Measurements from ENCODE around the gene SERPINA5. TPM values are rescaled to one million over a fixed set of nuclear protein-coding genes. Genes with fewer than 3 reads are reported as not detected.

SERPINA5 gene
- total and polyA plus RNA-seq, 2 donors (not counting 1 experiment from before 2014, with no cell fraction given) = not detected

DNA sequence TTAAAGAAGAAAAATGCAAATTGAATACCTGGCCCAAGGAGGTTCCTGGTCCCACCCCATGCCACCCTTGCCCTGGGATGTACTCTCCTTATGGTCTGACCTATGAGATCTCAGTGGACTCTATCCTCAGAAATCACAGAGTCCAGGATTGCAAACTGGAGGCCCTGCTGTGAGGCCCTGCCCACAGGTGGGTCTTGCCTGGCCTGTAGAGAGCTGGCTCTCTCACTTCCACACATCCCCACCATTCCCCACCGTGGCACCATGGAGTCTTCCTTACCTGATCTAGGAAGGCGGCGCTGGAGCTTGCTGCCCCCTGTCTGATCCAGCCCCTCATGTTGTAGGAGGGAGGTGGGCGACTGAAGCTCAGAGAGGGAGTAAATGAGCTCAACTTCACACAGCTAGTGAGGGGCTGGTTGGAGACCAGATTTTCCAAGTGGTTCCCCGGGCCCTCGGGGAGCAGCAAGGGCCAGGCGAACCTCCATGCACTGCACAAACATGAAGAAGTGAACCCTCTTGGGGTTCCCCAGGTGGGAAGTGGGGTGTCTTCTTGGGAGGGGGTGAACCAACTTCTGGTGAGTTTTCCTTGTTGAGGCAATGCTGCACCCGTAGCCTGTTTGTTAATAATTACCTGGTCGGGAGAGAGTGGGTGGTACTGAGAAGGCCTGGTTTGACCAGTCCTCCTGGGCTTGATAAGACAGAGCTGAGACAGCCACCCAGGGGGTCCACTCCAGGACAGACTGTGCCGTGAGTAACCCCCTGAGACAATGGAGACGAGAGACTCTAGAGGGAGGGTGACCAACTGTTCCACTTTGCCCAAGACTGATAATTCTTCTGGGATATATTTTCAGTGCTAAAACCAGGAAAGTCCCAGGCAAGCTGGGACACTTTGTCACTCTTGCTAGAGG is 20.2 kb upstream of the SERPINA5 start, which contains the start of gene SERPINA4:
SERPINA4 (plus strand) TSS at position 692 of the 905 bp plus-strand sequence. CDS start 2,041 bp downstream, outside the sequence.
- H3K36me3 ChIP-seq (ENCODE audit: control insufficient read depth, insufficient read depth, low read length) = no peaks in the 10 kb centered on the region
- H3K4me3 ChIP-seq (replicated peaks in 1 of 4; ENCODE audit: control extremely low read depth in 1 of 4, insufficient read depth in 1 of 4, low read depth in 3 of 4, low read length in 4 of 4) = no peak within 1 kb of the TSS
- TF ChIP-seq EZH2 (IDR thresholded peaks at IDR 0.05; ENCODE audit: low read length, missing control alignments) = no peak
- no peak for TF ChIP-seq CTCF (conservative IDR thresholded peaks at IDR 0.05 in 1 of 2, IDR thresholded peaks at IDR 0.05 in 1 of 2; ENCODE audit: low read depth in 1 of 2, low read length in 2 of 2)
- no peaks in the 10 kb centered on the region for H3K79me2 ChIP-seq (ENCODE audit: control insufficient read depth, insufficient read depth, low read length)
- H3K4me1 ChIP-seq (ENCODE audit: control insufficient read depth, extremely low read depth, insufficient read depth, low read length) = no peaks in the 10 kb centered on the region
- H4K20me1 ChIP-seq (ENCODE audit: control insufficient read depth, extremely low read depth, insufficient read depth, low read length) = no peaks in the 10 kb centered on the region
- no peak for DNase-seq (ENCODE audit: low read depth in 2 of 2)
- no peak within 1 kb of the TSS for H3K4me2 ChIP-seq (ENCODE audit: extremely low read depth, insufficient read depth, low read length)
- no peak within 1 kb of the TSS for H2AFZ ChIP-seq (ENCODE audit: low read length)
- H3K9me3 ChIP-seq (ENCODE audit: control insufficient read depth, insufficient read depth, low read depth, low read length) = no peaks in the 10 kb centered on the region
- no peaks in the 10 kb centered on the region for H3K27me3 ChIP-seq (ENCODE audit: control insufficient read depth, insufficient read depth, low read length)
- no peak within 1 kb of the TSS for H3K27ac ChIP-seq (ENCODE audit: insufficient read depth, low read length)
- H3K9ac ChIP-seq (ENCODE audit: insufficient read depth, low read length) = no peak within 1 kb of the TSS

GRCh38 chr14:94561656-94562010 is 19.6 kb upstream of the SERPINA5 start:
- Histone ChIP-seq H3K36me3 (ENCODE audit: control insufficient read depth, insufficient read depth, low read length) (no peaks in the 10 kb centered on the region), H3K4me2 (ENCODE audit: extremely low read depth, insufficient read depth, low read length) (no peak overlapping the region), H3K9ac (ENCODE audit: insufficient read depth, low read length) (no peak overlapping the region), H3K4me1 (ENCODE audit: control insufficient read depth, extremely low read depth, insufficient read depth, low read length) (no peaks in the 10 kb centered on the region), H3K4me3 (replicated peaks in 1 of 4; ENCODE audit: control extremely low read depth in 1 of 4, insufficient read depth in 1 of 4, low read depth in 3 of 4, low read length in 4 of 4) (no peak overlapping the region), H4K20me1 (ENCODE audit: control insufficient read depth, extremely low read depth, insufficient read depth, low read length) (no peaks in the 10 kb centered on the region), H3K79me2 (ENCODE audit: control insufficient read depth, insufficient read depth, low read length) (no peaks in the 10 kb centered on the region), H3K9me3 (ENCODE audit: control insufficient read depth, insufficient read depth, low read depth, low read length) (no peaks in the 10 kb centered on the region), H2AFZ (ENCODE audit: low read length) (no peak overlapping the region), H3K27me3 (ENCODE audit: control insufficient read depth, insufficient read depth, low read length) (no peaks in the 10 kb centered on the region), H3K27ac (ENCODE audit: insufficient read depth, low read length) (no peak overlapping the region)
- TF ChIP-seq CTCF (conservative IDR thresholded peaks at IDR 0.05 in 1 of 2, IDR thresholded peaks at IDR 0.05 in 1 of 2; ENCODE audit: low read depth in 1 of 2, low read length in 2 of 2) = no peak
- TF ChIP-seq EZH2 (IDR thresholded peaks at IDR 0.05; ENCODE audit: low read length, missing control alignments) = no peak
- DNase-seq (ENCODE audit: low read depth in 2 of 2) = no peak

DNA sequence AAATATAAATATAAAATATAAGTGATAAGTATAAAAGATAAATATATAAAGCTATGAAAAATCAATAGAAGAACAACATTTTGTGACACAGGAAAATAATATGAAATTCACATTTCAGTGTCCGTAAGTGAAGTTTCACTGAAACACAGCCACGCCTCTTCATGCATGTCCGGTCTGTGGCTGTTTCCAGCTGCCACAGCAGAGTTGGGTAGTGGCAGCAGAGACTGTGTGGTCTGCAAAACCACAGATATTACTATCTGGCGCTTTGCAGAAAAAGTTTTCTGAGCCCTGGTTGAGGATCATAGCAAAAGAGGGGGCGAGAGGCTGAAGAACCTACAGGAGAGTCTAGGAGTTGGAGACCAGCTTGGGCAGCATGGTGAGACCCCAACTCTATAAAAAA is 19.2 kb upstream of the SERPINA5 start:
- H3K9me3 ChIP-seq (ENCODE audit: control insufficient read depth, insufficient read depth, low read depth, low read length) = no peaks in the 10 kb centered on the region
- H3K4me1 ChIP-seq (ENCODE audit: control insufficient read depth, extremely low read depth, insufficient read depth, low read length) = no peaks in the 10 kb centered on the region
- H3K4me3 ChIP-seq (replicated peaks in 1 of 4; ENCODE audit: control extremely low read depth in 1 of 4, insufficient read depth in 1 of 4, low read depth in 3 of 4, low read length in 4 of 4) = no peak overlapping the region
- H4K20me1 ChIP-seq (ENCODE audit: control insufficient read depth, extremely low read depth, insufficient read depth, low read length) = no peaks in the 10 kb centered on the region
- H2AFZ ChIP-seq (ENCODE audit: low read length) = no peak overlapping the region
- TF ChIP-seq CTCF (conservative IDR thresholded peaks at IDR 0.05 in 1 of 2, IDR thresholded peaks at IDR 0.05 in 1 of 2; ENCODE audit: low read depth in 1 of 2, low read length in 2 of 2) (no peak), EZH2 (IDR thresholded peaks at IDR 0.05; ENCODE audit: low read length, missing control alignments) (no peak)
- H3K4me2 ChIP-seq (ENCODE audit: extremely low read depth, insufficient read depth, low read length) = no peak overlapping the region
- no peaks in the 10 kb centered on the region for H3K27me3 ChIP-seq (ENCODE audit: control insufficient read depth, insufficient read depth, low read length)
- H3K9ac ChIP-seq (ENCODE audit: insufficient read depth, low read length) = no peak overlapping the region
- no peak for DNase-seq (ENCODE audit: low read depth in 2 of 2)
- no peak overlapping the region for H3K27ac ChIP-seq (ENCODE audit: insufficient read depth, low read length)
- no peaks in the 10 kb centered on the region for H3K36me3 ChIP-seq (ENCODE audit: control insufficient read depth, insufficient read depth, low read length)
- H3K79me2 ChIP-seq (ENCODE audit: control insufficient read depth, insufficient read depth, low read length) = no peaks in the 10 kb centered on the region

Data from fibroblast of lung (primary cell).